Body of pancreas (tissue), 4 donors: ENCODE data around the gene TNIK.

Experiments
- CTCF ChIP-seq, 7 experiments: fragments of 450-650 bp in 4 of 7; fragments of 200-600 bp in 3 of 7; sonication (generic) in 3 of 7; IDR thresholded peaks; one replicate each; pipeline ENCODE4 v1.5.1; 2016 to 2019; ENCODE audit warnings: antibody characterized with exemption in 7 of 7
- POLR2A ChIP-seq, 3 donors: fragments of 450-650 bp; IDR thresholded peaks; one replicate each; pipeline ENCODE4 v1.6.1; 2016; ENCODE audit warnings: antibody characterized with exemption in 3 of 3, mild to moderate bottlenecking in 2 of 3

- TF ChIP-seq CTCF (IDR thresholded peaks at IDR 0.05) (peak in 2 of 7 experiments; percentile 23 to 44), POLR2A (IDR thresholded peaks at IDR 0.05) (peak in 2 of 3 donors; percentile 7 to 16)
These were observed 720 bp upstream of the TNIK start for GRCh38 chr3:171460725-171461524.
